Measurements from ENCODE around the gene PTH. TPM values are rescaled to one million over a fixed set of nuclear protein-coding genes. Genes with fewer than 3 reads are reported as not detected.

Gene PTH
- total RNA-seq, 1 experiment from 2014 or later, result not detected

GRCh38 chr11:13462901-13463778, 32.7 kb downstream of the PTH start, which contains the start of gene BTBD10:
Gene BTBD10, minus strand, starts transcription at chr11:13463222. Its CDS starts 18,098 bp downstream, at chr11:13445124.
- H3K79me2 ChIP-seq (ENCODE audit: low read length), result peaks cover 49% of the 10 kb centered on the region
- ChIA-PET CTCF (interaction anchor here (0.6 kb wide), 2 partner anchors 183 to 212 kb away, joined by 3 read pairs; no protein-coding TSS in a partner anchor), POLR2A (ENCODE audit: unreplicated experiment) (interaction anchor here (0.5 kb wide), 1 partner anchor 754 kb away, joined by 5 read pairs; no protein-coding TSS in a partner anchor)
- H3K4me1 ChIP-seq (ENCODE audit: insufficient read depth, low read length), result peaks cover 16% of the 10 kb centered on the region
- peak; percentile 97 for DNase-seq
- TF ChIP-seq CTCF (conservative IDR thresholded peaks at IDR 0.05; ENCODE audit: low read depth, low read length), result no peak
- TF ChIP-seq EZH2 (IDR thresholded peaks at IDR 0.05; ENCODE audit: low read length, unreplicated experiment), result no peak
- no peak for TF ChIP-seq EZH2phosphoT487 (IDR thresholded peaks at IDR 0.05; ENCODE audit: borderline replicate concordance, low read length)
- peak; percentile 97 for ATAC-seq
- no peaks in the 10 kb centered on the region for H3F3A ChIP-seq (ENCODE audit: low read length, unreplicated experiment)
- peak within 1 kb of the TSS; percentile 92 for H3K4me3 ChIP-seq (ENCODE audit: low read length)
- H4K20me1 ChIP-seq (ENCODE audit: low read length), result no peaks in the 10 kb centered on the region
- H3K4me2 ChIP-seq (ENCODE audit: low read length), result peak within 1 kb of the TSS; percentile 83
- intact Hi-C loops (cut with micrococcal nuclease), result loop anchor here (10.0 kb wide), 1 partner anchor 202 kb away; the partner anchor contains the start of gene FAR1
- peak within 1 kb of the TSS; percentile 67 for H3K27ac ChIP-seq (ENCODE audit: low read length)
- H3K9me2 ChIP-seq (replicated peaks; ENCODE audit: low read length), result no peaks in the 10 kb centered on the region
- peak within 1 kb of the TSS; percentile 96 for H3K9ac ChIP-seq (ENCODE audit: low read length)
- peak within 1 kb of the TSS; percentile 99 for H2AFZ ChIP-seq (ENCODE audit: low read length)
- H3K9me3 ChIP-seq (ENCODE audit: low read length), result no peaks in the 10 kb centered on the region
- H3K27me3 ChIP-seq (ENCODE audit: low read length), result no peaks in the 10 kb centered on the region
- 0 out of 2 replicates have a peak, but pooled peaks cover 4% of the 10 kb centered on the region for H3K36me3 ChIP-seq (ENCODE audit: low read depth, low read length)
- BruUV-seq (replicated peaks), result TSS peak; percentile 97

- Histone ChIP-seq H3K9me2 (replicated peaks; ENCODE audit: low read length) (no peaks in the 10 kb centered on the region), H3K36me3 (ENCODE audit: low read depth, low read length) (0 out of 2 replicates have a peak, but pooled peaks cover 4% of the 10 kb centered on the region), H3F3A (ENCODE audit: low read length, unreplicated experiment) (no peaks in the 10 kb centered on the region), H3K4me2 (ENCODE audit: low read length) (peak overlapping the region; percentile 83), H3K9ac (ENCODE audit: low read length) (peak overlapping the region; percentile 96), H4K20me1 (ENCODE audit: low read length) (no peaks in the 10 kb centered on the region), H3K79me2 (ENCODE audit: low read length) (peaks cover 56% of the 10 kb centered on the region), H3K4me3 (ENCODE audit: low read length) (peak overlapping the region; percentile 92), H3K9me3 (ENCODE audit: low read length) (no peaks in the 10 kb centered on the region), H3K4me1 (ENCODE audit: insufficient read depth, low read length) (peaks cover 16% of the 10 kb centered on the region), H3K27me3 (ENCODE audit: low read length) (no peaks in the 10 kb centered on the region), H2AFZ (ENCODE audit: low read length) (peak overlapping the region; percentile 99), H3K27ac (ENCODE audit: low read length) (peak overlapping the region; percentile 60)
- BruUV-seq (replicated peaks), result TSS peak; percentile 52
- DNase-seq, result peak; percentile 72
- ChIA-PET CTCF (interaction anchor here (0.6 kb wide), 2 partner anchors 183 to 212 kb away, joined by 3 read pairs; no protein-coding TSS in a partner anchor), POLR2A (ENCODE audit: unreplicated experiment) (interaction anchor here (0.5 kb wide), 1 partner anchor 755 kb away, joined by 5 read pairs; no protein-coding TSS in a partner anchor)
- ATAC-seq, result peak; percentile 71
- TF ChIP-seq CTCF (conservative IDR thresholded peaks at IDR 0.05; ENCODE audit: low read depth, low read length) (no peak; the same call in 1 of the 2 replicates), EZH2 (IDR thresholded peaks at IDR 0.05; ENCODE audit: low read length, unreplicated experiment) (no peak), EZH2phosphoT487 (IDR thresholded peaks at IDR 0.05; ENCODE audit: borderline replicate concordance, low read length) (no peak)
- intact Hi-C loops (cut with micrococcal nuclease), result loop anchor here (10.0 kb wide), 1 partner anchor 202 kb away; the partner anchor contains the start of gene FAR1
These were observed 33.4 kb downstream of the PTH start for GRCh38 chr11:13462311-13462900.

Data from PC-3 (cell line).